ENCODE data around the gene CGB1. TPM values are rescaled to one million over a fixed set of nuclear protein-coding genes. Genes with fewer than 3 reads are reported as not detected.

Gene CGB1
- total RNA-seq, 2 experiments from 2014 or later: not detected

GRCh38 chr19:49004964-49005614 is 31.6 kb downstream of the CGB1 start:
- ATAC-seq: no peak
- Mint-ChIP-seq H3K4me1 (ENCODE audit: low read depth) (no peaks in the 10 kb centered on the region), H3K27me3 (ENCODE audit: low read depth) (no peaks in the 10 kb centered on the region), H3K9me3 (ENCODE audit: insufficient read depth) (no peaks in the 10 kb centered on the region), H3K27ac (no peak overlapping the region), H3K36me3 (ENCODE audit: low read depth) (peaks cover 33% of the 10 kb centered on the region), H3K4me3 (no peak overlapping the region)
- CTCF ChIA-PET: interaction anchor here (1.0 kb wide), 1 partner anchor 12 kb away, joined by 3 read pairs; the partner anchor contains the start of gene RUVBL2
- no peak for DNase-seq
- POLR2A ChIA-PET: interaction anchor here (1.4 kb wide), 1 partner anchor 12 kb away, joined by 6 read pairs; the partner anchor contains the start of genes GYS1 and RUVBL2

- Mint-ChIP-seq H3K9me3 (ENCODE audit: insufficient read depth) (no peaks in the 10 kb centered on the region), H3K4me3 (no peak overlapping the region), H3K27me3 (ENCODE audit: low read depth) (no peaks in the 10 kb centered on the region), H3K4me1 (ENCODE audit: low read depth) (peaks cover 6% of the 10 kb centered on the region), H3K27ac (no peak overlapping the region), H3K36me3 (ENCODE audit: low read depth) (peaks cover 38% of the 10 kb centered on the region)
- ChIA-PET CTCF (interaction anchor here (0.8 to 1.0 kb wide), 2 partner anchors 14 to 34 kb away, joined by 3 read pairs; no protein-coding TSS in a partner anchor), POLR2A (no interaction called here)
- DNase-seq: no peak
- ATAC-seq: no peak
Observed at GRCh38 chr19:49004133-49004532, 32.6 kb downstream of the CGB1 start.

GRCh38 chr19:48999481-49000325 is 37.0 kb downstream of the CGB1 start:
- no peak overlapping the region for H3K27ac Mint-ChIP-seq
- H3K4me3 Mint-ChIP-seq: no peak overlapping the region
- H3K4me1 Mint-ChIP-seq (ENCODE audit: low read depth): peaks cover 24% of the 10 kb centered on the region
- POLR2A ChIA-PET: no interaction called here
- peaks cover 33% of the 10 kb centered on the region for H3K36me3 Mint-ChIP-seq (ENCODE audit: low read depth)
- ATAC-seq (peak; percentile 79), DNase-seq (peak; percentile 78)
- no peaks in the 10 kb centered on the region for H3K27me3 Mint-ChIP-seq (ENCODE audit: low read depth)
- CTCF ChIA-PET: interaction anchor here (0.6 to 3.2 kb wide), 35 partner anchors 9 to 334 kb away, joined by 3 to 32 read pairs (median 4); partner anchors contain the start of genes LIN7B and NUCB1
- no peaks in the 10 kb centered on the region for H3K9me3 Mint-ChIP-seq (ENCODE audit: insufficient read depth)

GRCh38 chr19:48997972-48998371 is 38.7 kb downstream of the CGB1 start:
- H3K4me1 Mint-ChIP-seq (ENCODE audit: low read depth): peaks cover 34% of the 10 kb centered on the region
- H3K36me3 Mint-ChIP-seq (ENCODE audit: low read depth): peaks cover 26% of the 10 kb centered on the region
- ATAC-seq (no peak), DNase-seq (peak; percentile 77)
- H3K27me3 Mint-ChIP-seq (ENCODE audit: low read depth): no peaks in the 10 kb centered on the region
- ChIA-PET POLR2A (no interaction called here), CTCF (interaction anchor here (0.7 to 3.2 kb wide), 15 partner anchors 11 to 259 kb away, joined by 3 to 32 read pairs (median 5); a partner anchor contains a TSS)
- no peak overlapping the region for H3K27ac Mint-ChIP-seq
- H3K4me3 Mint-ChIP-seq: no peak overlapping the region
- H3K9me3 Mint-ChIP-seq (ENCODE audit: insufficient read depth): no peaks in the 10 kb centered on the region

GRCh38 chr19:48994035-48994386 is 42.7 kb downstream of the CGB1 start:
- ATAC-seq (no peak), DNase-seq (no peak)
- H3K27ac Mint-ChIP-seq: peak overlapping the region; percentile 96
- no peaks in the 10 kb centered on the region for H3K27me3 Mint-ChIP-seq (ENCODE audit: low read depth)
- ChIA-PET CTCF (interaction anchor here (0.7 to 3.5 kb wide), 44 partner anchors 8 to 646 kb away, joined by 3 to 96 read pairs (median 4); partner anchors contain the start of genes BCAT2, CA11, DBP and HSD17B14), POLR2A (interaction anchor here (0.6 to 3.4 kb wide), 11 partner anchors 9 to 451 kb away, joined by 3 to 16 read pairs (median 4); partner anchors contain the start of gene PPP1R15A)
- peaks cover 23% of the 10 kb centered on the region for H3K36me3 Mint-ChIP-seq (ENCODE audit: low read depth)
- peak overlapping the region; percentile 92 for H3K4me3 Mint-ChIP-seq
- no peaks in the 10 kb centered on the region for H3K9me3 Mint-ChIP-seq (ENCODE audit: insufficient read depth)
- peaks cover 51% of the 10 kb centered on the region for H3K4me1 Mint-ChIP-seq (ENCODE audit: low read depth)

GRCh38 chr19:48993175-48994034 is 43.3 kb downstream of the CGB1 start, which contains the start of the genes GYS1 and RUVBL2:
TSS of gene GYS1 (minus strand) at chr19:48993309. CDS start at chr19:48993112, 197 bp downstream.
TSS of gene RUVBL2 (plus strand) at chr19:48993887. CDS start at chr19:48993912, 25 bp downstream.
- POLR2A ChIA-PET: interaction anchor here (0.6 to 3.4 kb wide), 16 partner anchors 9 to 452 kb away, joined by 3 to 16 read pairs (median 3); partner anchors contain the start of genes NUCB1 and PPP1R15A
- H3K27ac Mint-ChIP-seq: peak within 1 kb of the TSS; percentile 96

GRCh38 chr19:48992581-48993174 is 44.0 kb downstream of the CGB1 start:
- H3K27ac Mint-ChIP-seq: peak overlapping the region; percentile 96
- ATAC-seq: peak; percentile 2
- H3K9me3 Mint-ChIP-seq (ENCODE audit: insufficient read depth): no peaks in the 10 kb centered on the region
- peak overlapping the region; percentile 92 for H3K4me3 Mint-ChIP-seq
- CTCF ChIA-PET: interaction anchor here (0.8 to 3.5 kb wide), 37 partner anchors 9 to 648 kb away, joined by 3 to 96 read pairs (median 4); partner anchors contain the start of genes BCAT2, CA11, DHDH and FLT3LG
- peaks cover 49% of the 10 kb centered on the region for H3K4me1 Mint-ChIP-seq (ENCODE audit: low read depth)
- DNase-seq: peak; percentile 43
- no peaks in the 10 kb centered on the region for H3K27me3 Mint-ChIP-seq (ENCODE audit: low read depth)
- POLR2A ChIA-PET: interaction anchor here (0.7 to 3.4 kb wide), 12 partner anchors 8 to 120 kb away, joined by 3 to 16 read pairs (median 4); partner anchors contain the start of gene NUCB1
- peaks cover 33% of the 10 kb centered on the region for H3K36me3 Mint-ChIP-seq (ENCODE audit: low read depth)

More at GRCh38 chr19:48993175-48994034, 43.3 kb downstream of the CGB1 start, which contains the start of the genes GYS1 and RUVBL2:
- peak; percentile 95 for ATAC-seq
- CTCF ChIA-PET: interaction anchor here (0.6 to 3.5 kb wide), 67 partner anchors 9 to 647 kb away, joined by 3 to 96 read pairs (median 4); partner anchors contain the start of genes ALDH16A1, BCAT2, CA11 and CGB7
- Mint-ChIP-seq H3K36me3 (ENCODE audit: low read depth) (peaks cover 29% of the 10 kb centered on the region), H3K9me3 (ENCODE audit: insufficient read depth) (no peaks in the 10 kb centered on the region), H3K4me3 (peak within 1 kb of the TSS; percentile 92), H3K27me3 (ENCODE audit: low read depth) (no peaks in the 10 kb centered on the region), H3K4me1 (ENCODE audit: low read depth) (peaks cover 51% of the 10 kb centered on the region)
- peak; percentile 99 for DNase-seq

GRCh38 chr19:48991873-48992580 is 44.7 kb downstream of the CGB1 start:
- H3K4me3 Mint-ChIP-seq: peak overlapping the region; percentile 92
- no peak for ATAC-seq
- no peaks in the 10 kb centered on the region for H3K27me3 Mint-ChIP-seq (ENCODE audit: low read depth)
- no peak for DNase-seq
- CTCF ChIA-PET: interaction anchor here (0.8 to 3.5 kb wide), 9 partner anchors 9 to 204 kb away, joined by 3 to 96 read pairs (median 17); partner anchors contain the start of genes FTL, LIN7B and PPP1R15A
- peaks cover 32% of the 10 kb centered on the region for H3K36me3 Mint-ChIP-seq (ENCODE audit: low read depth)
- peaks cover 48% of the 10 kb centered on the region for H3K4me1 Mint-ChIP-seq (ENCODE audit: low read depth)
- H3K27ac Mint-ChIP-seq: peak overlapping the region; percentile 96
- POLR2A ChIA-PET: interaction anchor here (1.0 to 3.4 kb wide), 4 partner anchors 9 to 117 kb away, joined by 4 to 16 read pairs (median 12); no protein-coding TSS in a partner anchor
- H3K9me3 Mint-ChIP-seq (ENCODE audit: insufficient read depth): no peaks in the 10 kb centered on the region

GRCh38 chr19:48991011-48991609 is 45.6 kb downstream of the CGB1 start:
- H3K9me3 Mint-ChIP-seq (ENCODE audit: insufficient read depth): no peaks in the 10 kb centered on the region
- peaks cover 48% of the 10 kb centered on the region for H3K4me1 Mint-ChIP-seq (ENCODE audit: low read depth)
- no peak for ATAC-seq
- DNase-seq: no peak
- no peak overlapping the region for H3K4me3 Mint-ChIP-seq
- H3K27me3 Mint-ChIP-seq (ENCODE audit: low read depth): no peaks in the 10 kb centered on the region
- H3K36me3 Mint-ChIP-seq (ENCODE audit: low read depth): peaks cover 30% of the 10 kb centered on the region
- ChIA-PET CTCF (interaction anchor here (1.1 to 3.5 kb wide), 3 partner anchors 9 to 48 kb away, joined by 3 to 96 read pairs (median 10); no protein-coding TSS in a partner anchor), POLR2A (interaction anchor here (1.4 to 3.4 kb wide), 2 partner anchors 11 kb away, joined by 4 to 16 read pairs; no protein-coding TSS in a partner anchor)
- H3K27ac Mint-ChIP-seq: peak overlapping the region; percentile 20
